ENCODE data around the gene NECTIN4.

- TF ChIP-seq CTCF (conservative IDR thresholded peaks at IDR 0.05) (no peak), EZH2 (IDR thresholded peaks at IDR 0.05; ENCODE audit: low read depth) (no peak)
Measured at GRCh38 chr1:161091796-161092507, 2.6 kb upstream of the NECTIN4 start.
